Dendritic cell treated with granulocyte-macrophage colony-stimulating factor and Interleukin-4, amounts not matched to agents 40 ng/mL and 50 ng/mL, for 4 days (primary cell): Measurements from ENCODE around the gene ASCL5.

Experiments used
- H3K27ac Mint-ChIP-seq: one replicate; pipeline ENCODE4 v1.8.0; 2022; ENCODE audit warnings: mild to moderate bottlenecking, mixed read lengths
- H3K27me3 Mint-ChIP-seq: one replicate; pipeline ENCODE4 v1.8.0; 2022; ENCODE audit warnings: mild to moderate bottlenecking, mixed read lengths
- H3K36me3 Mint-ChIP-seq: one replicate; pipeline ENCODE4 v1.8.0; 2022; ENCODE audit warnings: low read depth, mixed read lengths
- H3K4me1 Mint-ChIP-seq: one replicate; pipeline ENCODE4 v1.8.0; 2022; ENCODE audit warnings: low read depth, mixed read lengths
- H3K4me3 Mint-ChIP-seq: one replicate; pipeline ENCODE4 v1.8.0; 2022; ENCODE audit warnings: mild to moderate bottlenecking, moderate library complexity, mixed read lengths
- H3K9me3 Mint-ChIP-seq: one replicate; pipeline ENCODE4 v1.8.0; 2022; ENCODE audit warnings: mixed read lengths
- intact Hi-C: fragments of 100-400 bp; cut with micrococcal nuclease; formaldehyde crosslinking; loops from one replicate; pipeline ENCODE4 v1.15.0; 2022

ASCL5 gene

DNA sequence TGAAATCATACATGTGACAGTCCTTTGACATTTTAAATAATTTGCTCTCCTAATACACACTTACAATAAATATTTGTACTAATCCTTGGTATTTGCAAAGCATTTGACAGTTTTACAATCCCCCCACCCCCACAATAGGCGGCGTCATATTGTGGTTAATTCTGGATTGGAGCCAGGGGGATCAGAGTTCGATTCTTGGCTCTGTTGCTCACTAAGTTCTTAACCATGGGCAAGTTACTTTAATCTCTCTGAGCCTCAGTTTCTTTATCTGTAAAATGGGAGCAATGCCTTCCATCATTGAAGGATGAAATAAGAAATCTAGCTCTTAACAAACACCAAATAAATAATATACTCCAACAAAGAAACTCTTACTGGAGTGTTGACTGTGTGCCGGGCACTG lies 38.6 kb downstream of the ASCL5 start:
- H3K9me3 Mint-ChIP-seq = no peaks in the 10 kb centered on the region
- H3K36me3 Mint-ChIP-seq = no peaks in the 10 kb centered on the region
- H3K27me3 Mint-ChIP-seq = peaks cover 16% of the 10 kb centered on the region
- H3K4me1 Mint-ChIP-seq = peaks cover 5% of the 10 kb centered on the region
- H3K4me3 Mint-ChIP-seq = no peak overlapping the region
- intact Hi-C loops = no loop called here
- no peak overlapping the region for H3K27ac Mint-ChIP-seq

DNA sequence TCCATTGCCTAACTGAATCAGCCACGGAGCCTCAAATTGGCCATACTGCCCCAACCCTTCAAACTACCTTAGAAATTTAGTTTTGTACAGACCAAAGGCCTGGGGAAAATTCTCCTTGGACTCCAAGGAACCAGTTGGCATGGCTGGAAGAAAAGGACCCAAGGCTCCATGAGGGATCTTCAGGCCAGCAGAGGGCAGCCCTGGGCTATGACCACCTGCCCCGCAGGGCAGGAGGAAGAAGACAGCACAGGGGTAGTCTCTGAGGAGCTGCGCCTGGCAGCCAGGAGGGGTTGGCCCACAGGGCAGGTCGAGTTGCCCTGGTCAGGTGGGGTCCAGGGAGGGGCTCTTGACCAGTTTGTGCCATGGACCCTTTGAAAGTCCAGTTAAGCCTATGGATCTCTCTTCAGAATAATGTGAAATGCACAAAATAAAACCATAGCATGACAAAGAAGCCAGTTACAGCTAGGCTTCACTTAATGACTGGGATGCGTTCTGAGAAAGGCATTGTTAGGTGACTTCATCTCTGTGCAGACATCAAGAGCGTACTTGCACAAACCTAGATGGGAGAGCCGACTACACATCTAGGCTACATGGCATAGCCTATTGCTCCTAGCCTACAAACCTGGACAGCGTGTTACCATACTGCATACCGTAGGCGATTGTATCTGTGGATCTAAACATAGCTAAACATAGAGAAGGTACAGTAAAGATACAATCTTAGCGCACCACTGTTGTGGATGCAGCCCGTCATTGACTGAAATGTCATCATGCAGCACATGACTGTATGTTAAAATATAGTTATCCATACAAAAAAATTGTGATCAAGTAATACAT lies 40.9 kb downstream of the ASCL5 start:
- H3K4me3 Mint-ChIP-seq = no peak overlapping the region
- H3K9me3 Mint-ChIP-seq = no peaks in the 10 kb centered on the region
- intact Hi-C loops = loop anchor here (1.0 kb wide), 1 partner anchor 28 kb away; no protein-coding TSS in a partner anchor
- H3K27me3 Mint-ChIP-seq = peaks cover 17% of the 10 kb centered on the region
- no peaks in the 10 kb centered on the region for H3K36me3 Mint-ChIP-seq
- H3K27ac Mint-ChIP-seq = no peak overlapping the region
- H3K4me1 Mint-ChIP-seq = peaks cover 5% of the 10 kb centered on the region

DNA sequence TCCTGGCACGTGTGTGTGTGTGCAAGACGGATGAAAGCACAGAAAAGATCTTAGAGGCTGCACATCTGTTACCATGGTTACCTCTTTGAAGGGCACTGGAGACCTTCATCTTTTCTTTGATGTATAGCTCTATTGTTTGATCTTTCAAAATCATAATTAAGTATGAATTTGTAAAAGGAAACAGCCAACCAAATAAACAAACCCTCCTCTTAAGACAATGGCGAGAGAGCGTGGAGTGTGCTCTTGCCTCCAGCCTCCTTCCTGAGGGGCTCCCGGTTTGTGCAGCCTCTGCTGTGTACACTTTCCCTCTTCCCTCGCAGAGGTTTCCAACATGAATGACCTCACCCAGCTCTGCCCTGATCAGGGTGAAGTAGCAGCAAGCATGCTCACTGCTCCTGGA lies 42.7 kb downstream of the ASCL5 start:
- no peaks in the 10 kb centered on the region for H3K9me3 Mint-ChIP-seq
- intact Hi-C loops = no loop called here

GRCh38 chr1:201083741-201084140 lies 43.2 kb downstream of the ASCL5 start:
- H3K4me1 Mint-ChIP-seq = peaks cover 5% of the 10 kb centered on the region

More for the DNA sequence above, 42.7 kb downstream of the ASCL5 start:
- Mint-ChIP-seq H3K4me1 (peaks cover 5% of the 10 kb centered on the region), H3K4me3 (no peak overlapping the region), H3K36me3 (no peaks in the 10 kb centered on the region), H3K27me3 (peaks cover 17% of the 10 kb centered on the region), H3K27ac (no peak overlapping the region)

GRCh38 chr1:201080135-201080534 lies 46.8 kb downstream of the ASCL5 start:
- no peaks in the 10 kb centered on the region for H3K9me3 Mint-ChIP-seq
- peaks cover 8% of the 10 kb centered on the region for H3K27me3 Mint-ChIP-seq
- intact Hi-C loops = no loop called here
- no peaks in the 10 kb centered on the region for H3K4me1 Mint-ChIP-seq
- no peak overlapping the region for H3K27ac Mint-ChIP-seq
- H3K4me3 Mint-ChIP-seq = no peak overlapping the region
- no peaks in the 10 kb centered on the region for H3K36me3 Mint-ChIP-seq

More at GRCh38 chr1:201083741-201084140, 43.2 kb downstream of the ASCL5 start:
- Mint-ChIP-seq H3K4me3 (no peak overlapping the region), H3K36me3 (no peaks in the 10 kb centered on the region), H3K27me3 (peaks cover 19% of the 10 kb centered on the region), H3K27ac (no peak overlapping the region), H3K9me3 (no peaks in the 10 kb centered on the region)
- intact Hi-C loops = no loop called here

DNA sequence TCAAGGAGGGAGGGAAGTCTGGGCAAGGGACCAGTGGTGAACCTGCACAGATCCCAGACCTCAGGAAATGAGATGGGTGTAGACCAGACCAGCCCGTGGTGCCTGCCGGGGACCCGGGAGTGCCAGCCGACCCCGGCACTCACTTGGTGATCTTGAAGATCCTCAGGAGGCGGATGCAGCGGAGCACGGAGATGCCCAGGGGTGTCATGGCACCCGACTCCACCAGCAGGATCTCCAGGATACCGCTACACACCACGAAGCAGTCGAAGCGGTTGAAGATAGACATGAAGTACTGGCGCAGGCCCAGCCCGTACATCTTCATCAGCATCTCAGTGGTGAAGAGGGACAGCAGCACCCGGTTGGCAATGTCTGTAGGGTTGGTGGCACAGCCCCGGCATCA lies 49.2 kb downstream of the ASCL5 start:
- Mint-ChIP-seq H3K27me3 (peaks cover 4% of the 10 kb centered on the region), H3K4me3 (no peak overlapping the region), H3K36me3 (no peaks in the 10 kb centered on the region), H3K9me3 (no peaks in the 10 kb centered on the region), H3K4me1 (no peaks in the 10 kb centered on the region), H3K27ac (no peak overlapping the region)
- intact Hi-C loops = no loop called here

GRCh38 chr1:201077116-201077515 lies 49.9 kb downstream of the ASCL5 start:
- H3K27ac Mint-ChIP-seq = no peak overlapping the region
- H3K4me1 Mint-ChIP-seq = no peaks in the 10 kb centered on the region
- no peaks in the 10 kb centered on the region for H3K36me3 Mint-ChIP-seq
- no peak overlapping the region for H3K4me3 Mint-ChIP-seq
- intact Hi-C loops = no loop called here
- peaks cover 2% of the 10 kb centered on the region for H3K27me3 Mint-ChIP-seq
- H3K9me3 Mint-ChIP-seq = no peaks in the 10 kb centered on the region

DNA sequence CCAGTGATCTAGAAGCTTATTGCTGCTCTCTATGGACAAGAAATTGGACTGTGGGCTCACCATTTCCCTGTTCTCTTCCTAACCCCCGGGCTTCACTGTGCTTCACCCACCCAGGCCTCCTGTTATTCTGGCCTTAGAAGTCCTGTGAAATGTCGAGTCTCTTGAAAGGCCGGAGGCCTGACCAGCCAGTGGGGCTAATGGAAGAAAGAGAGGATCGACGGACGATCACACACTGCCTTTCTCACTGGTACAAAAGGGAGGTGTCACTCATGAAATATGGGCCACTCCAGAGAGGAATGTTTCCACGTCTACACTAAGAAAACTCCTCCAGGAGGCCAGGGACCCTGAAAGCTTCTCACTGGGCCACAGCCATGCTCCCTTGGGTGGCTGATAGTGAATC lies 50.9 kb downstream of the ASCL5 start:
- Mint-ChIP-seq H3K9me3 (no peaks in the 10 kb centered on the region), H3K27me3 (peaks cover 2% of the 10 kb centered on the region), H3K27ac (no peak overlapping the region), H3K36me3 (no peaks in the 10 kb centered on the region), H3K4me3 (no peak overlapping the region), H3K4me1 (no peaks in the 10 kb centered on the region)
- intact Hi-C loops = no loop called here

DNA sequence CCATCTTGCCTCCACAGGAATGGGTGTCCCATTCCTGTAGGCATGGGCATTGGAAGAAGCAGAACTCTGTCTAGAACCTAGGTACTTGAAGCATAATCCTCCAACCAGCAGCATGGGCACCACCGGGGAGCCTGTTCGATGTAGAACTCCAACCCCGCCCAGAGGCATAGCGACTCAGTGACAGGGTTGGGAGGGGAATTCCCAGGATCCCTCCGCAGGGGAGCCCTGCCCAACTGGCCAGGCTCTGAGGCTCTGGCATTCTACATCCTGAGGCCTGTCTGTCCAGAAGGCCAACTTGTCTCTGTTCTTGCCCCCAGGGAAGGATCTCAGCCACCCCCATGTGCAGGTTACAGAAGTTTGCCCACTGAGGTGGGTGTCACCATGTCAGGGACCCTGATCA lies 53.0 kb downstream of the ASCL5 start:
- intact Hi-C loops = no loop called here
- H3K4me3 Mint-ChIP-seq = no peak overlapping the region

GRCh38 chr1:201072922-201073321 lies 54.1 kb downstream of the ASCL5 start:
- H3K36me3 Mint-ChIP-seq = no peaks in the 10 kb centered on the region
- H3K4me1 Mint-ChIP-seq = no peaks in the 10 kb centered on the region
- H3K9me3 Mint-ChIP-seq = no peaks in the 10 kb centered on the region
- H3K27me3 Mint-ChIP-seq = no peaks in the 10 kb centered on the region
- intact Hi-C loops = no loop called here
- H3K4me3 Mint-ChIP-seq = no peak overlapping the region
- H3K27ac Mint-ChIP-seq = no peak overlapping the region

More for the DNA sequence above, 53.0 kb downstream of the ASCL5 start:
- Mint-ChIP-seq H3K9me3 (no peaks in the 10 kb centered on the region), H3K27me3 (peaks cover under 1% of the 10 kb centered on the region), H3K36me3 (no peaks in the 10 kb centered on the region), H3K27ac (no peak overlapping the region), H3K4me1 (no peaks in the 10 kb centered on the region)

GRCh38 chr1:201072149-201072548 lies 54.8 kb downstream of the ASCL5 start:
- Mint-ChIP-seq H3K4me1 (no peaks in the 10 kb centered on the region), H3K4me3 (no peak overlapping the region), H3K36me3 (no peaks in the 10 kb centered on the region), H3K27ac (no peak overlapping the region), H3K27me3 (no peaks in the 10 kb centered on the region), H3K9me3 (no peaks in the 10 kb centered on the region)
- intact Hi-C loops = no loop called here

DNA sequence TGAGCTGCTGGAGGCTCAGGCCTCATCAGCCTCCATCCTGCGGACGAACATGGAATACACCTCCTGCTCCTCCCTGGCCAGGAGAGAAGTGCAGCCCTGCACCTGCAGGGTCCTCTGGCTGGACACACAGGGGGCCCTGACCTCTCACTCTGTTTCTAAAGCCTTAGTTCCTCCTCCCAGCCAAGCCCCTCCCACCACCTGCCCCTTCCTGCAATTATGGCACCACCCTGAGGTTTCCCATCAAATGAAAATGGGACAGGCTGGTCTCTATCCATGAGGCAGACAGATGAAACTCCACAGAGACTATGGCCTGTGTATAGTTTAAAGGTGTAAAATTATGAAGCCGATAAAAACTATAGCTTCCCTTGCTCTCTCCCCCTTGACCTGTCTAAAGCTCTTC lies 57.3 kb downstream of the ASCL5 start:
- Mint-ChIP-seq H3K4me1 (no peaks in the 10 kb centered on the region), H3K27me3 (peaks cover 2% of the 10 kb centered on the region), H3K9me3 (no peaks in the 10 kb centered on the region)

DNA sequence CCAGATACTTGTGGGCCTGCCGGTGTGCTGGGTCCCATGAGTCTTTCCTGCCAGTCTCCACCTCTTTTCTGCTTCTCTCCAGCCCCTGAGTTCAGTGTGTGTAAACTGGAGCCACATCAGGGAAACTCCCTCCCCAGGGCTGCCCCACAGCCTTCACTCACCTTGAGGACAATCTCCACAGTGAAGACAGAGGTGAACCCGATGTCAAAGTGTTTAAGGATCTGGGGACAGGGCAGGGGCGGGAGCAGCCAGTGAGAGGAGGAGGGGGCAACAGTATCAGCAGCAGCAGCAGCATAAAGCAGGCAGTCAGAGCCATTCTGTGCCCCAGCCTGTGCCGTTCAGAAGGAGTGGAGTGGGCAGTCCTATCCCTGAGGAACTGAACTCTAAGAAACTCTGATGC lies 58.0 kb downstream of the ASCL5 start:
- no peak overlapping the region for H3K27ac Mint-ChIP-seq
- H3K27me3 Mint-ChIP-seq = peaks cover 2% of the 10 kb centered on the region
- intact Hi-C loops = no loop called here
- no peaks in the 10 kb centered on the region for H3K9me3 Mint-ChIP-seq
- no peak overlapping the region for H3K4me3 Mint-ChIP-seq
- H3K4me1 Mint-ChIP-seq = no peaks in the 10 kb centered on the region
- no peaks in the 10 kb centered on the region for H3K36me3 Mint-ChIP-seq

More for the DNA sequence above, 57.3 kb downstream of the ASCL5 start:
- Mint-ChIP-seq H3K27ac (no peak overlapping the region), H3K4me3 (no peak overlapping the region), H3K36me3 (no peaks in the 10 kb centered on the region)
- intact Hi-C loops = no loop called here

- H3K4me3 Mint-ChIP-seq = no peak overlapping the region
- H3K9me3 Mint-ChIP-seq = no peaks in the 10 kb centered on the region
- H3K27ac Mint-ChIP-seq = no peak overlapping the region
- H3K36me3 Mint-ChIP-seq = no peaks in the 10 kb centered on the region
- H3K4me1 Mint-ChIP-seq = no peaks in the 10 kb centered on the region
- intact Hi-C loops = no loop called here
- peaks cover 2% of the 10 kb centered on the region for H3K27me3 Mint-ChIP-seq
These were observed 60.0 kb downstream of the ASCL5 start for GRCh38 chr1:201066986-201067385.

- intact Hi-C loops = no loop called here
These were observed 61.3 kb downstream of the ASCL5 start for GRCh38 chr1:201065686-201066085.

More at GRCh38 chr1:201065686-201066085, 61.3 kb downstream of the ASCL5 start:
- no peak overlapping the region for H3K4me3 Mint-ChIP-seq
- H3K27ac Mint-ChIP-seq = no peak overlapping the region
- H3K36me3 Mint-ChIP-seq = no peaks in the 10 kb centered on the region
- no peaks in the 10 kb centered on the region for H3K9me3 Mint-ChIP-seq
- H3K4me1 Mint-ChIP-seq = no peaks in the 10 kb centered on the region
- H3K27me3 Mint-ChIP-seq = peaks cover 2% of the 10 kb centered on the region
